Measurements from ENCODE around the gene NRG4. TPM values are rescaled to one million over a fixed set of nuclear protein-coding genes. Genes with fewer than 3 reads are reported as not detected.

The NRG4 gene
- total and polyA plus RNA-seq, 2 donors from 2014 or later, result 0.35 to 1.5 TPM

DNA sequence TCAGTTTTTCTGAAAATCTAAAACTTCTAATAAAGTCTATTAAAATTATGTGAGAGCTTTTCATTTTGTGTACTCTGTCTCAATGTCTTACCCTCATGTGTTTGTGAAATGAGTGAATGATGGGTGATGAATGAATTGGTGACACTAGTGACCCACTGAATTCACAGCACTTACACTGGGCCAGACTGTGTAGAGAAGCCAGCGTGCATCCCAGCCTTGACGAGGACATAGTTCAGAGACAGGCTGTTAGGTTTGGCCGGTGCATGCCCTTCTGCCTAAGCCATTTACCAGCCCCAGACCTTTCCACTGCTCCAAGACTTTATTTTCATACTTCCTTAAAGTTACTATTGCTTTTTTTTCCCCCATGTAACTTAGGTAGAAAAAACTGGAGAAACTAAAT is 69.8 kb downstream of the NRG4 start:
- no peak for DNase-seq
- peaks cover 0 to 3% (median 0%) of the 10 kb centered on the region in 3 donors for H3K36me3 ChIP-seq (ENCODE audit: control insufficient read depth in 2 of 3, insufficient read depth in 3 of 3, low read length in 3 of 3)
- intact Hi-C loops (cut with DNase I), result no loop called here
- H3K9me3 ChIP-seq (ENCODE audit: control insufficient read depth in 2 of 3, insufficient read depth in 1 of 3, low read length in 3 of 3), result no peaks in the 10 kb centered on the region
- H3K27me3 ChIP-seq (ENCODE audit: control insufficient read depth, insufficient read depth, low read length), result no peaks in the 10 kb centered on the region
- H3K4me1 ChIP-seq (ENCODE audit: control insufficient read depth in 2 of 3, insufficient read depth in 2 of 3, low read depth in 1 of 3, low read length in 3 of 3), result peaks cover 0 to 2% (median 0%) of the 10 kb centered on the region in 3 donors
- FAIRE-seq, result no peak
- H3K4me3 ChIP-seq (ENCODE audit: low read length in 3 of 3), result no peak overlapping the region
- H3K27ac ChIP-seq (ENCODE audit: low read depth in 2 of 2, low read length in 2 of 2), result no peak overlapping the region
- H3K9ac ChIP-seq (ENCODE audit: low read length in 3 of 3), result no peak overlapping the region
- TF ChIP-seq CTCF (IDR thresholded peaks at IDR 0.05; ENCODE audit: borderline replicate concordance, extremely low read depth, insufficient read depth), result no peak

DNA sequence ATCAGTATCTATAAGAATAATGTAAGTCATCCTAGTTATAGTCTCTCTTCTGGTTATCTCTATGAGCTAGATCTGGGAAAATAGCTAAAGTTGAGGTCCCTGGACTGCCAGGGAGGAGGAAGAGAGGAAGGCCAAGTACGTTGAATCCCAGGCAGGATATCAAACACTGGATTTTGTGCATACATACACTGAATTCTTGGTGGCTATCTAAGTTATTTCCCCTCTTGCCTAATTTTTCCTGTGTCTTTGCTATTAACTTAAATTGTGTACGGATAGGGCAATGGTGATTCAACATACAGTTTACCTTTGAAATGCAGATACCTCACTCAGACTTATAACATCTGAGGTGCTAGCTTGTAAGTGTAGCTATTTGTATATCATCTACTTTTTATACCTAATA is 81.4 kb downstream of the NRG4 start:
- intact Hi-C loops (cut with DNase I), result no loop called here
- no peak for DNase-seq
- no peak for TF ChIP-seq CTCF (IDR thresholded peaks at IDR 0.05; ENCODE audit: borderline replicate concordance, extremely low read depth, insufficient read depth)
- Histone ChIP-seq H3K9me3 (ENCODE audit: control insufficient read depth in 2 of 3, insufficient read depth in 1 of 3, low read length in 3 of 3) (no peaks in the 10 kb centered on the region), H3K27ac (ENCODE audit: low read depth in 2 of 2, low read length in 2 of 2) (no peak overlapping the region), H3K36me3 (ENCODE audit: control insufficient read depth in 2 of 3, insufficient read depth in 3 of 3, low read length in 3 of 3) (peaks cover 4 to 22% (median 5%) of the 10 kb centered on the region in 3 donors), H3K4me3 (ENCODE audit: low read length in 3 of 3) (no peak overlapping the region), H3K27me3 (ENCODE audit: control insufficient read depth, insufficient read depth, low read length) (no peaks in the 10 kb centered on the region), H3K4me1 (ENCODE audit: control insufficient read depth in 2 of 3, insufficient read depth in 2 of 3, low read depth in 1 of 3, low read length in 3 of 3) (no peaks in the 10 kb centered on the region), H3K9ac (ENCODE audit: low read length in 3 of 3) (no peak overlapping the region)
- FAIRE-seq, result no peak

DNA sequence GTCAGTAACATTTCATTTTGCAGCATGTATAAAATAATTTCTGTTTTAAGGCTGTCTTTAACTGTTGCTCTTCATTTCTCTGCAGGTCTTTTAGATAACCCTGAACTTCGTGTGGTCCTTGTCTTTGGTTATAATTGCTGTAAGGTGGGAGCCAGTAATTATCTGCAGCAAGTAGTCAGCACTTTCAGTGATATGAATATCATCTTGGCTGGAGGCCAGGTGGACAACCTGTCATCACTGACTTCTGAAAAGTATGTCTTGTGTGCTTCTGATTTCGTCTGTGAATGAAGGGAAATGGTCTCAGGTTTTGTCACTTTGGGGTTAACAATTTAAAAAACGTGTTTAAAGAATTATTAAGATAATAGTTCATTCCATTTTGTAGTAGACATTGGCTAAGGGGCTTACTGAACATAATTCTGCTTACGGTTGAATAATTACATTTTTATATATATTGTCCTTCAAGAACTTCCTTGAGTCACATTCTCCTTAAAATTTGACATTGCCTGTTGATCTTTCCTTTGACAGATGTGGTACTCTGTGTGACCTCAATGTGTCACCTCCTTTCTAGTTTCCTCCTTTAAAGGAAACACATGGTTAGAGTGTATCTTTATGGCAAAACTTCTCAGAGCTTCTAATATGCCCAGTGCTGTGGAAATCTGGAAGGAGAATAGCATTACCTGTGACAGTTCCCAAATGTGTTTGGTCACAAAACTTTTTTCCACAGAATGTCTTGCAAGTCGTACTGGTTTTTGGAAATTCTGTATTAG is 82.2 kb downstream of the NRG4 start:
- H3K4me3 ChIP-seq (ENCODE audit: low read length in 3 of 3), result no peak overlapping the region
- H3K27me3 ChIP-seq (ENCODE audit: control insufficient read depth, insufficient read depth, low read length), result no peaks in the 10 kb centered on the region
- H3K9ac ChIP-seq (ENCODE audit: low read length in 3 of 3), result no peak overlapping the region
- TF ChIP-seq CTCF (IDR thresholded peaks at IDR 0.05; ENCODE audit: borderline replicate concordance, extremely low read depth, insufficient read depth), result no peak
- FAIRE-seq (no peak), DNase-seq (peak in 1 of 5 donors; percentile 12)
- peaks cover 0 to 3% (median 0%) of the 10 kb centered on the region in 3 donors for H3K4me1 ChIP-seq (ENCODE audit: control insufficient read depth in 2 of 3, insufficient read depth in 2 of 3, low read depth in 1 of 3, low read length in 3 of 3)
- H3K36me3 ChIP-seq (ENCODE audit: control insufficient read depth in 2 of 3, insufficient read depth in 3 of 3, low read length in 3 of 3), result peaks cover 4 to 18% (median 5%) of the 10 kb centered on the region in 3 donors
- no peaks in the 10 kb centered on the region for H3K9me3 ChIP-seq (ENCODE audit: control insufficient read depth in 2 of 3, insufficient read depth in 1 of 3, low read length in 3 of 3)
- H3K27ac ChIP-seq (ENCODE audit: low read depth in 2 of 2, low read length in 2 of 2), result no peak overlapping the region
- intact Hi-C loops (cut with DNase I), result no loop called here
